ENCODE measurements around the gene LMF2.

Gene LMF2

GRCh38 chr22:50454556-50455075 is 52.9 kb downstream of the LMF2 start:
- no peaks in the 10 kb centered on the region; the same call in 1 of the 2 replicates for H3K4me1 ChIP-seq (ENCODE audit: low read length)
- no peak overlapping the region for H3K4me3 ChIP-seq (ENCODE audit: low read length)
- no peaks in the 10 kb centered on the region for H3K79me2 ChIP-seq (ENCODE audit: low read length)
- H3K9me3 ChIP-seq (ENCODE audit: insufficient read depth, low read length): no peaks in the 10 kb centered on the region
- no peaks in the 10 kb centered on the region for H4K20me1 ChIP-seq (ENCODE audit: insufficient read depth, low read length)
- TF ChIP-seq EZH2phosphoT487 (IDR thresholded peaks at IDR 0.05; ENCODE audit: low read depth): no peak
- TF ChIP-seq, protein P1, sequence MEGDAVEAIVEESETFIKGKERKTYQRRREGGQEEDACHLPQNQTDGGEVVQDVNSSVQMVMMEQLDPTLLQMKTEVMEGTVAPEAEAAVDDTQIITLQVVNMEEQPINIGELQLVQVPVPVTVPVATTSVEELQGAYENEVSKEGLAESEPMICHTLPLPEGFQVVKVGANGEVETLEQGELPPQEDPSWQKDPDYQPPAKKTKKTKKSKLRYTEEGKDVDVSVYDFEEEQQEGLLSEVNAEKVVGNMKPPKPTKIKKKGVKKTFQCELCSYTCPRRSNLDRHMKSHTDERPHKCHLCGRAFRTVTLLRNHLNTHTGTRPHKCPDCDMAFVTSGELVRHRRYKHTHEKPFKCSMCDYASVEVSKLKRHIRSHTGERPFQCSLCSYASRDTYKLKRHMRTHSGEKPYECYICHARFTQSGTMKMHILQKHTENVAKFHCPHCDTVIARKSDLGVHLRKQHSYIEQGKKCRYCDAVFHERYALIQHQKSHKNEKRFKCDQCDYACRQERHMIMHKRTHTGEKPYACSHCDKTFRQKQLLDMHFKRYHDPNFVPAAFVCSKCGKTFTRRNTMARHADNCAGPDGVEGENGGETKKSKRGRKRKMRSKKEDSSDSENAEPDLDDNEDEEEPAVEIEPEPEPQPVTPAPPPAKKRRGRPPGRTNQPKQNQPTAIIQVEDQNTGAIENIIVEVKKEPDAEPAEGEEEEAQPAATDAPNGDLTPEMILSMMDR (IDR thresholded peaks at IDR 0.05; ENCODE audit: low read depth, low read length): no peak
- H2AFZ ChIP-seq (ENCODE audit: low read depth, low read length): no peak overlapping the region
- H3K9ac ChIP-seq (ENCODE audit: low read length): no peak overlapping the region
- H3K4me2 ChIP-seq (ENCODE audit: low read length): no peak overlapping the region
- no peak overlapping the region for H3K27ac ChIP-seq (ENCODE audit: low read length)
- peaks cover 5% of the 10 kb centered on the region for H3K36me3 ChIP-seq (replicated peaks; ENCODE audit: low read depth, low read length)
- H3K27me3 ChIP-seq (ENCODE audit: low read depth, low read length): no peaks in the 10 kb centered on the region
